ENCODE results near the gene BLTP2.

Gene BLTP2

DNA sequence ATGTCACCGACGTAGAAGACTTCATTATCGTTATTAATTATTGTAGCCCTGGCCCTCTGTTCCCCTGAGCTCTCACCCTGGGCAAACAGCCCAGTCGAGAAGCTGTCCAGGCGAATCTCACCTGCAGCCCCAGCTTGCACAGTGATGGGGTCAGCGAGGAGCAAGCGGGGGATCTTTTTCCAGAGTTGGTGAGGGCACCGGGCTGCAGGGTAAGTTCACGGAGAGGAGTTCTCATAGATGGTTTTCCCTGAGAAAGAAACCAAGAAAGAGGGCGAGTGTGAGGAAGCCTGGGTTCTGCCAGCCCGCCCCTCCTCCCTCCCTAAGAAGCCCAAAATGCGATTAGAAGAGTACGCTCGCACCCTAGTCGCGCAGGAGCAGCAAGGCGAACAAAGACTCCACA lies 46.6 kb downstream of the BLTP2 start:
- DNase-seq = no peak

DNA sequence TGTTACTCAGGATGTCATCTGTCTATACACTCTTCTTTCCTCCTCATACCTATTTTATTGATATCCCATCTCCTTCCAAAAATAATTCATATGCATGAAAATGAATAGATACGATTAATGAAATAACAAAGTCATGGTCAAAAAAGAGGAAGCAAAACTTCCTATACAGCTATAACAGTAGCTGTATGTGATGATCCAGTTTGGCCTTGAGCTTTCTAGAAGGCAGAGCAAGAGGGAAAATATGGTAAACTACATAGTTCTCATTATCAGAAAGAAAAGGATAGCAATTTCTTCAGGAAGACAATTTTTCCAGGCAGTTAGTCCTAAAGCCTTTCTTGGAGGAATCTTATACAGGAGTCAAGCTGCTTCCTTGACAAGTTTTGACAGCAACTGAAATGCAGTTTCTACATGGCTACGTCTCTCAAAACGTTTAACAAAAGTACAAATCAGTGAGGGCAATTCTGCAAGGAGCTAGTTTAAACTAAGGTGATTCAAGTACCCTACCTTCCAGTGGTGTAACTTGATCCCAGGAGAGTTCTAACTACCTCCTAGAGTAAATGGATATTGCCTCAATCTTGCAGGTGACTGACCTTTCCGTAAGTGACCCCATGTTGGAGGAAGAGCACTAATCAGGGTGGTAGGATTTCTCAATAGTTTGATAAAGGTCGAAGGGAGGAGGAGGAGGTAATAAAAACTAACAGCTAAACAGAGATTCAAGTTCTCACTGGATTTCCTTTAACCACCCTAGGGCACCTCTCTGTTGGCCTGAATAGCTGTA lies 47.2 kb downstream of the BLTP2 start:
- DNase-seq = no peak
